NCI-H2081 (cell line): ENCODE results near the gene KCNMA1.
A peak's percentile ranks its signal among the peaks of the same experiment; 100 is the strongest.
"Not testable (repeated sequence)": the region's sequence is repeated elsewhere in the genome, so short reads cannot be mapped to it uniquely, and the experiment has no call there.

ENCODE experiments used
- DNase-seq, 2 experiments: peaks; one replicate each; lab custom pipeline; 2025; lab: John Stamatoyannopoulos, UW

Gene KCNMA1

GRCh38 chr10:77582710-77583115, 54.9 kb downstream of the KCNMA1 start:
- no peak for DNase-seq

GRCh38 chr10:77581738-77582137, 55.9 kb downstream of the KCNMA1 start:
- no peak for DNase-seq

GRCh38 chr10:77580482-77580881, 57.1 kb downstream of the KCNMA1 start:
- no peak for DNase-seq

GRCh38 chr10:77578583-77579227, 58.9 kb downstream of the KCNMA1 start:
- DNase-seq: no peak

GRCh38 chr10:77577666-77578229, 59.9 kb downstream of the KCNMA1 start:
- DNase-seq: no peak

GRCh38 chr10:77576444-77577032, 61.1 kb downstream of the KCNMA1 start:
- DNase-seq: no peak

GRCh38 chr10:77576007-77576367, 61.6 kb downstream of the KCNMA1 start:
- no peak for DNase-seq

- DNase-seq: peak in 1 of 2 experiments; percentile 28
Measured at GRCh38 chr10:77575271-77576006, 62.2 kb downstream of the KCNMA1 start.

- no peak for DNase-seq
Measured at GRCh38 chr10:77574438-77574837, 63.2 kb downstream of the KCNMA1 start.

GRCh38 chr10:77572520-77572919, 65.1 kb downstream of the KCNMA1 start:
- DNase-seq: not testable (repeated sequence)

- DNase-seq: peak; percentile 85 to 90
Measured at GRCh38 chr10:77571490-77571889, 66.1 kb downstream of the KCNMA1 start.

GRCh38 chr10:77566914-77567566, 70.6 kb downstream of the KCNMA1 start:
- DNase-seq: no peak

- no peak for DNase-seq
Measured at GRCh38 chr10:77566236-77566635, 71.4 kb downstream of the KCNMA1 start.

GRCh38 chr10:77565590-77566023, 72.0 kb downstream of the KCNMA1 start:
- DNase-seq: no peak

GRCh38 chr10:77564731-77565589, 72.6 kb downstream of the KCNMA1 start:
- no peak for DNase-seq

GRCh38 chr10:77563638-77564270, 73.9 kb downstream of the KCNMA1 start:
- DNase-seq: no peak

- no peak for DNase-seq
Measured at GRCh38 chr10:77562742-77563141, 74.9 kb downstream of the KCNMA1 start.

- DNase-seq: no peak
Measured at GRCh38 chr10:77561991-77562390, 75.6 kb downstream of the KCNMA1 start.

- no peak for DNase-seq
Measured at GRCh38 chr10:77560471-77560870, 77.1 kb downstream of the KCNMA1 start.

- DNase-seq: no peak
Measured at GRCh38 chr10:77560052-77560451, 77.6 kb downstream of the KCNMA1 start.
